Esophagus muscularis mucosa (tissue), 4 donors: ENCODE results near the gene CLDN34. TPM values are rescaled to one million over a fixed set of nuclear protein-coding genes. Genes with fewer than 3 reads are reported as not detected.

Experiments used
- DNase-seq: peaks from one replicate; pipeline ENCODE4 v3.0.0-alpha.2; 2017; ENCODE audit errors: extremely low spot score
- H3K27ac ChIP-seq, 4 donors: fragments of 200-600 bp; sonication (generic); replicated peaks in 1 of 4; 1 replicate in 3 of 4; 2 replicates in 1 of 4; pipeline ENCODE4 v1.5.1; 2016 to 2019; ENCODE audit warnings: mild to moderate bottlenecking in 1 of 4
- H3K27me3 ChIP-seq, 4 donors: fragments of 200-600 bp; sonication (generic); one replicate each; pipeline versions ENCODE4 v1.5.1 to v1.6.0; 2016 to 2019
- H3K36me3 ChIP-seq, 4 donors: fragments of 200-600 bp; sonication (generic); one replicate each; pipeline ENCODE4 v1.5.1; 2016 to 2019
- H3K4me1 ChIP-seq, 4 donors: fragments of 200-600 bp; sonication (generic); one replicate each; pipeline ENCODE4 v1.5.1; 2016 to 2019
- H3K4me3 ChIP-seq, 4 donors: fragments of 200-600 bp; sonication (generic); 1 replicate in 2 of 4; 2 replicates in 2 of 4; pipeline ENCODE4 v1.5.1; 2016 to 2019; ENCODE audit warnings: mild to moderate bottlenecking in 4 of 4, moderate library complexity in 1 of 4
- H3K9me3 ChIP-seq, 4 donors: fragments of 200-600 bp; sonication (generic); 1 replicate in 3 of 4; 2 replicates in 1 of 4; pipeline ENCODE4 v1.5.1; 2016 to 2019
- CTCF ChIP-seq, 3 experiments: fragments of 200-600 bp in 2 of 3; fragments of 450-650 bp in 1 of 3; sonication (generic) in 2 of 3; IDR thresholded peaks; one replicate each; pipeline ENCODE4 v1.5.1; 2017 to 2019; ENCODE audit warnings: antibody characterized with exemption in 3 of 3, mild to moderate bottlenecking in 2 of 3, moderate library complexity in 1 of 3
- EP300 ChIP-seq: sonication (generic); formaldehyde crosslinking; IDR thresholded peaks from one replicate; pipeline ENCODE4 v1.6.1; 2017; ENCODE audit warnings: antibody characterized with exemption
- POLR2A ChIP-seq: fragments of 450-650 bp; IDR thresholded peaks from one replicate; pipeline ENCODE4 v1.6.1; 2017; ENCODE audit warnings: antibody characterized with exemption, moderate library complexity, mild to moderate bottlenecking, low read depth
- POLR2AphosphoS5 ChIP-seq, 2 donors: sonication (generic); formaldehyde crosslinking; IDR thresholded peaks; one replicate each; pipeline ENCODE4 v1.6.1; 2017; ENCODE audit warnings: antibody characterized with exemption in 2 of 2
- WGBS: methylation state at CpG from one replicate; pipeline ENCODE4 v1.1.5; 2018; 5-methylcytosine and 5-hydroxymethylcytosine counted together
- intact Hi-C: fragments of 100-400 bp; cut with DNase I; formaldehyde crosslinking; loops from one replicate; pipeline ENCODE4 v1.15.1; 2023
- total RNA-seq, 4 donors: library from RNA; depleted of rRNA; stranded (reverse); fragments of >200 nt; gene quantifications; one replicate each; pipeline versions ENCODE4 v1.1.0 to v1.2.1, GENCODE V29; 2016

CLDN34 gene
- total RNA-seq, 4 donors from 2014 or later, result 0.66 TPM; not detected in 3

- intact Hi-C loops, result no loop called here
Measured at GRCh38 chrX:9948406-9948805, 18.8 kb upstream of the CLDN34 start.

GRCh38 chrX:9952300-9952699, 14.9 kb upstream of the CLDN34 start:
- H3K27me3 ChIP-seq, result no peaks in the 10 kb centered on the region
- intact Hi-C loops, result no loop called here
- H3K27ac ChIP-seq, result no peak overlapping the region
- H3K36me3 ChIP-seq, result no peaks in the 10 kb centered on the region
- H3K4me1 ChIP-seq, result no peaks in the 10 kb centered on the region
- no peak for DNase-seq
- H3K9me3 ChIP-seq, result peaks cover 0 to 14% (median 0%) of the 10 kb centered on the region in 4 donors
- no peak for TF ChIP-seq POLR2AphosphoS5 (IDR thresholded peaks at IDR 0.05)
- TF ChIP-seq EP300, result no peak
- no peak for TF ChIP-seq POLR2A
- no peak for TF ChIP-seq CTCF (IDR thresholded peaks at IDR 0.05)
- H3K4me3 ChIP-seq, result no peak overlapping the region
- 92% methylated on average over 1 of the region's 1 CpG for WGBS

More at GRCh38 chrX:9948406-9948805, 18.8 kb upstream of the CLDN34 start:
- no peak for DNase-seq
- Histone ChIP-seq H3K27ac (no peak overlapping the region), H3K36me3 (no peaks in the 10 kb centered on the region), H3K4me3 (no peak overlapping the region), H3K27me3 (peaks cover 0 to 5% (median 0%) of the 10 kb centered on the region in 4 donors), H3K9me3 (peaks cover 0 to 7% (median 0%) of the 10 kb centered on the region in 4 donors), H3K4me1 (no peaks in the 10 kb centered on the region)
- 81% methylated on average over 9 of the region's 9 CpGs for WGBS
- TF ChIP-seq POLR2A (no peak), POLR2AphosphoS5 (IDR thresholded peaks at IDR 0.05) (no peak), CTCF (IDR thresholded peaks at IDR 0.05) (no peak), EP300 (no peak)

- Histone ChIP-seq H3K4me3 (no peak overlapping the region), H3K36me3 (no peaks in the 10 kb centered on the region), H3K27ac (no peak overlapping the region), H3K27me3 (no peaks in the 10 kb centered on the region), H3K9me3 (peaks cover 0 to 14% (median 0%) of the 10 kb centered on the region in 4 donors), H3K4me1 (no peaks in the 10 kb centered on the region)
- intact Hi-C loops, result no loop called here
- DNase-seq, result no peak
- WGBS, result 84% methylated on average over 2 of the region's 2 CpGs
- TF ChIP-seq CTCF (IDR thresholded peaks at IDR 0.05) (no peak), POLR2A (no peak), POLR2AphosphoS5 (IDR thresholded peaks at IDR 0.05) (no peak), EP300 (no peak)
Measured at GRCh38 chrX:9953396-9953795, 13.8 kb upstream of the CLDN34 start.

- 69% methylated on average over 6 of the region's 6 CpGs for WGBS
- H3K4me1 ChIP-seq, result no peaks in the 10 kb centered on the region
- H3K4me3 ChIP-seq, result no peak overlapping the region
- TF ChIP-seq CTCF (IDR thresholded peaks at IDR 0.05) (no peak), EP300 (no peak), POLR2A (no peak), POLR2AphosphoS5 (IDR thresholded peaks at IDR 0.05) (no peak)
- no peaks in the 10 kb centered on the region for H3K36me3 ChIP-seq
- H3K9me3 ChIP-seq, result peaks cover 0 to 14% (median 0%) of the 10 kb centered on the region in 4 donors
- intact Hi-C loops, result no loop called here
- H3K27me3 ChIP-seq, result no peaks in the 10 kb centered on the region
- no peak overlapping the region for H3K27ac ChIP-seq
- DNase-seq, result no peak
Measured at GRCh38 chrX:9955506-9955905, 11.7 kb upstream of the CLDN34 start.

- Histone ChIP-seq H3K4me3 (no peak overlapping the region), H3K9me3 (peaks cover 0 to 14% (median 0%) of the 10 kb centered on the region in 4 donors), H3K4me1 (no peaks in the 10 kb centered on the region), H3K27ac (no peak overlapping the region), H3K27me3 (no peaks in the 10 kb centered on the region), H3K36me3 (no peaks in the 10 kb centered on the region)
- TF ChIP-seq EP300 (no peak), POLR2A (no peak), POLR2AphosphoS5 (IDR thresholded peaks at IDR 0.05) (no peak), CTCF (IDR thresholded peaks at IDR 0.05) (no peak)
- DNase-seq, result no peak
- intact Hi-C loops, result no loop called here
- WGBS, result 84% methylated on average over 9 of the region's 9 CpGs
Measured at GRCh38 chrX:9957743-9958142, 9.4 kb upstream of the CLDN34 start.
